Mesothelial cell of epicardium (in vitro differentiated cells): Measurements from ENCODE around the gene ITPRID2. TPM values are rescaled to one million over a fixed set of nuclear protein-coding genes. Genes with fewer than 3 reads are reported as not detected.
"Not testable (repeated sequence)": the region's sequence is repeated elsewhere in the genome, so short reads cannot be mapped to it uniquely, and the experiment has no call there.

ENCODE experiments used
- DNase-seq, 2 experiments: peaks; one replicate each; pipeline ENCODE4 v3.0.0; 2021; ENCODE audit warnings: low spot score in 2 of 2; ENCODE audit not compliant: unreplicated experiment in 2 of 2
- H3K27ac Mint-ChIP-seq: 2 replicates; pipeline ENCODE4 v1.8.0; 2021; ENCODE audit warnings: mixed read lengths
- H3K27me3 Mint-ChIP-seq: 2 replicates; pipeline ENCODE4 v1.8.0; 2021; ENCODE audit warnings: low read depth, mixed read lengths
- H3K36me3 Mint-ChIP-seq: 2 replicates; pipeline ENCODE4 v1.8.0; 2021; ENCODE audit warnings: mixed read lengths
- H3K4me1 Mint-ChIP-seq: 2 replicates; pipeline ENCODE4 v1.8.0; 2021; ENCODE audit warnings: mixed read lengths
- H3K4me3 Mint-ChIP-seq: 2 replicates; pipeline ENCODE4 v1.8.0; 2021; ENCODE audit warnings: mild to moderate bottlenecking, moderate library complexity, mixed read lengths
- H3K9me3 Mint-ChIP-seq: 2 replicates; pipeline ENCODE4 v1.8.0; 2021; ENCODE audit warnings: mixed read lengths
- CTCF ChIP-seq: fragments of 200-600 bp; sonication (generic); IDR thresholded peaks from one replicate; pipeline ENCODE4 v1.5.0; 2021; ENCODE audit warnings: antibody characterized with exemption; ENCODE audit not compliant: unreplicated experiment
- total RNA-seq: library from RNA; stranded (reverse); gene quantifications from 3 replicates; pipeline ENCODE4 v1.2.1, GENCODE V29; 2021

The ITPRID2 gene
- total RNA-seq, 1 donor from 2014 or later, result 72.3 TPM

GRCh38 chr2:181953881-181954537 is 62.5 kb downstream of the ITPRID2 start:
- Mint-ChIP-seq H3K27ac (no peak overlapping the region), H3K4me3 (peak overlapping the region; percentile 60)
- DNase-seq, result peak; percentile 39 to 77

GRCh38 chr2:181954538-181954883 is 63.0 kb downstream of the ITPRID2 start:
- H3K27ac Mint-ChIP-seq, result peak overlapping the region; percentile 21
- H3K36me3 Mint-ChIP-seq, result no peaks in the 10 kb centered on the region
- no peak for DNase-seq
- no peaks in the 10 kb centered on the region for H3K27me3 Mint-ChIP-seq
- peak overlapping the region; percentile 60 for H3K4me3 Mint-ChIP-seq
- H3K9me3 Mint-ChIP-seq, result peaks cover 8% of the 10 kb centered on the region
- H3K4me1 Mint-ChIP-seq, result peaks cover 14% of the 10 kb centered on the region
- TF ChIP-seq CTCF, result peak; percentile 69

More at GRCh38 chr2:181953881-181954537, 62.5 kb downstream of the ITPRID2 start:
- H3K4me1 Mint-ChIP-seq, result peaks cover 14% of the 10 kb centered on the region
- peaks cover 13% of the 10 kb centered on the region for H3K9me3 Mint-ChIP-seq
- no peak for TF ChIP-seq CTCF
- no peaks in the 10 kb centered on the region for H3K27me3 Mint-ChIP-seq
- H3K36me3 Mint-ChIP-seq, result no peaks in the 10 kb centered on the region

- Mint-ChIP-seq H3K27ac (no peak overlapping the region), H3K36me3 (no peaks in the 10 kb centered on the region), H3K27me3 (no peaks in the 10 kb centered on the region), H3K4me3 (no peak overlapping the region), H3K4me1 (peaks cover 14% of the 10 kb centered on the region), H3K9me3 (peaks cover 3% of the 10 kb centered on the region)
- DNase-seq, result no peak
- no peak for TF ChIP-seq CTCF
These were observed 63.5 kb downstream of the ITPRID2 start for GRCh38 chr2:181955010-181955409.

GRCh38 chr2:181955866-181956265 is 64.3 kb downstream of the ITPRID2 start:
- H3K27me3 Mint-ChIP-seq, H3K9me3 Mint-ChIP-seq, H3K27ac Mint-ChIP-seq, H3K4me3 Mint-ChIP-seq, DNase-seq, H3K36me3 Mint-ChIP-seq: not testable (repeated sequence)
- H3K4me1 Mint-ChIP-seq, result peaks cover 14% of the 10 kb centered on the region

- no peak for TF ChIP-seq CTCF
- H3K36me3 Mint-ChIP-seq, result no peaks in the 10 kb centered on the region
- no peaks in the 10 kb centered on the region for H3K27me3 Mint-ChIP-seq
- DNase-seq, result no peak
- H3K27ac Mint-ChIP-seq, result no peak overlapping the region
- H3K9me3 Mint-ChIP-seq, result peaks cover 3% of the 10 kb centered on the region
- peaks cover 10% of the 10 kb centered on the region for H3K4me1 Mint-ChIP-seq
- no peak overlapping the region for H3K4me3 Mint-ChIP-seq
These were observed 66.1 kb downstream of the ITPRID2 start for GRCh38 chr2:181957668-181958067.

- Mint-ChIP-seq H3K4me3 (no peak overlapping the region), H3K9me3 (peaks cover 3% of the 10 kb centered on the region), H3K27me3 (no peaks in the 10 kb centered on the region), H3K27ac (no peak overlapping the region), H3K4me1 (peaks cover 5% of the 10 kb centered on the region), H3K36me3 (no peaks in the 10 kb centered on the region)
- TF ChIP-seq CTCF, result no peak
- DNase-seq, result no peak
These were observed 67.2 kb downstream of the ITPRID2 start for GRCh38 chr2:181958726-181959125.
